ENCODE results near the gene SALL1.

The SALL1 gene

GRCh38 chr16:51143196-51143977, 7.7 kb downstream of the SALL1 start:
- no peak for FAIRE-seq
- DNase-seq (ENCODE audit: low spot score): no peak

GRCh38 chr16:51141541-51141940, 9.5 kb downstream of the SALL1 start:
- DNase-seq (ENCODE audit: low spot score): no peak
- no peak for FAIRE-seq

GRCh38 chr16:51141106-51141505, 10.0 kb downstream of the SALL1 start:
- DNase-seq (ENCODE audit: low spot score) (no peak), FAIRE-seq (no peak)

GRCh38 chr16:51140112-51140511, 11.0 kb downstream of the SALL1 start:
- no peak for FAIRE-seq
- no peak for DNase-seq (ENCODE audit: low spot score)

- DNase-seq (ENCODE audit: low spot score) (no peak), FAIRE-seq (no peak)
Observed at GRCh38 chr16:51139568-51139967, 11.5 kb downstream of the SALL1 start.

GRCh38 chr16:51138178-51138577, 12.9 kb downstream of the SALL1 start:
- FAIRE-seq: no peak
- DNase-seq (ENCODE audit: low spot score): no peak

GRCh38 chr16:51137097-51137496, 14.0 kb downstream of the SALL1 start:
- FAIRE-seq (no peak), DNase-seq (ENCODE audit: low spot score) (no peak)

GRCh38 chr16:51134876-51135275, 16.2 kb downstream of the SALL1 start:
- FAIRE-seq: no peak
- no peak for DNase-seq (ENCODE audit: low spot score)

- DNase-seq (ENCODE audit: low spot score) (no peak), FAIRE-seq (no peak)
Observed at GRCh38 chr16:51134269-51134812, 16.7 kb downstream of the SALL1 start.

- DNase-seq (ENCODE audit: low spot score): no peak
- FAIRE-seq: no peak
Observed at GRCh38 chr16:51133688-51134087, 17.4 kb downstream of the SALL1 start.

- no peak for FAIRE-seq
- DNase-seq (ENCODE audit: low spot score): no peak
Observed at GRCh38 chr16:51133183-51133582, 17.9 kb downstream of the SALL1 start.

- FAIRE-seq (no peak), DNase-seq (ENCODE audit: low spot score) (no peak)
Observed at GRCh38 chr16:51132490-51133115, 18.5 kb downstream of the SALL1 start.

GRCh38 chr16:51131619-51132018, 19.5 kb downstream of the SALL1 start:
- DNase-seq (ENCODE audit: low spot score): no peak

GRCh38 chr16:51129105-51129504, 22.0 kb downstream of the SALL1 start:
- DNase-seq (ENCODE audit: low spot score): no peak
- no peak for FAIRE-seq

More at GRCh38 chr16:51131619-51132018, 19.5 kb downstream of the SALL1 start:
- no peak for FAIRE-seq

- DNase-seq (ENCODE audit: low spot score): no peak
- no peak for FAIRE-seq
Observed at GRCh38 chr16:51125992-51126391, 25.1 kb downstream of the SALL1 start.

- DNase-seq (ENCODE audit: low spot score) (no peak), FAIRE-seq (no peak)
Observed at GRCh38 chr16:51124896-51125295, 26.2 kb downstream of the SALL1 start.

- no peak for FAIRE-seq
- DNase-seq (ENCODE audit: low spot score): no peak
Observed at GRCh38 chr16:51121850-51122249, 29.2 kb downstream of the SALL1 start.

GRCh38 chr16:51120730-51121347, 30.2 kb downstream of the SALL1 start:
- FAIRE-seq (no peak), DNase-seq (ENCODE audit: low spot score) (no peak)

GRCh38 chr16:51119973-51120729, 30.9 kb downstream of the SALL1 start:
- DNase-seq (ENCODE audit: low spot score): no peak
- FAIRE-seq: no peak

GRCh38 chr16:51119556-51119955, 31.5 kb downstream of the SALL1 start:
- FAIRE-seq (no peak), DNase-seq (ENCODE audit: low spot score) (no peak)

GRCh38 chr16:51116353-51116752, 34.7 kb downstream of the SALL1 start:
- no peak for FAIRE-seq
- no peak for DNase-seq (ENCODE audit: low spot score)

GRCh38 chr16:51114382-51114781, 36.7 kb downstream of the SALL1 start:
- FAIRE-seq (no peak), DNase-seq (ENCODE audit: low spot score) (no peak)

All from RCC 7860 (cell line).